Measurements from ENCODE around the gene BRME1.

DNA sequence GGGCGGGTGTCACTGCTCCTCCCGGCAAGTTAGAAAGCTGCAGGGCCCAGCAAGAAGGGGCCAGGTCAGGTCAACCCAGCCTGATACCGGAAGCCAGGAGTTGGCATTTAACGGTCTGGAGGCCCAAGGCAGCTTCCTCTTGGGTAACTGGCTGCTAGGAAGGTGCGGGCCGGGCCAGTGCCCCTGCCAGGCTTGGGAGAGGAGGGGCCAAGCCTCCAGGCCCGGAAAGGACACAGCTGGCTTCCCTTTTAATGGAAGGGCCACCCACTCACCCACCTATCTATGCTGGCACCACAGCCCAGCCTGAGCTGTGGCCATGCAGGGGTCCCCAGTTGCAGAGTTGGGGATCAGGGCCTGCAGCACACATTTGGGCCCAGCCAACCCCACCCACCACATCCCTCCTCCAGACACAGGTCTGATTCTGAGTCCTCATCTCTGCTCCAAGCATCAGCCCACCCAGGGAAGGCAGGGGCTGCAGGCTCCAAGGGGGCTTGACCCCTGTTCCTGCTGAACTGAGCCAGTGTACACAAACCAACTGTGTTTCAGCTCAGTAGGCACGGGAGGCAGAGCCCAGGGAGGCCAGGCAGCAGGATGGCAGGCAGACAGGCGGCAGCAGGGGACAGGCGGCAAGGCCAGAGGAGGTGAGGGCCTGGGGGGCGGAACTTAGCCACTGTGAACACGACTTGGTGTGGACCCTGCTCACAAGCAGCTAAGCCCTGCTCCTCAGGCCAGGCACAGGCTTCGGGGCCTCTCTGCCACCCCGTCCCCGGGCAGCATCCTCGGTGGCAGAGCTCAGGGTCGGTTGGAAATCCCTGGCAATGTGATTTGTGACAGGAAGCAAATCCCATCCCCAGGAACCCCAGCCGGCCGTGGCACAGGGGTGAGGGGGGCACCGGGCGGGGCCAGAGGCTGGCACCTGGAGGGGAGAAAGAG, 69.9 kb downstream of the BRME1 start:
- TF ChIP-seq, protein P1, sequence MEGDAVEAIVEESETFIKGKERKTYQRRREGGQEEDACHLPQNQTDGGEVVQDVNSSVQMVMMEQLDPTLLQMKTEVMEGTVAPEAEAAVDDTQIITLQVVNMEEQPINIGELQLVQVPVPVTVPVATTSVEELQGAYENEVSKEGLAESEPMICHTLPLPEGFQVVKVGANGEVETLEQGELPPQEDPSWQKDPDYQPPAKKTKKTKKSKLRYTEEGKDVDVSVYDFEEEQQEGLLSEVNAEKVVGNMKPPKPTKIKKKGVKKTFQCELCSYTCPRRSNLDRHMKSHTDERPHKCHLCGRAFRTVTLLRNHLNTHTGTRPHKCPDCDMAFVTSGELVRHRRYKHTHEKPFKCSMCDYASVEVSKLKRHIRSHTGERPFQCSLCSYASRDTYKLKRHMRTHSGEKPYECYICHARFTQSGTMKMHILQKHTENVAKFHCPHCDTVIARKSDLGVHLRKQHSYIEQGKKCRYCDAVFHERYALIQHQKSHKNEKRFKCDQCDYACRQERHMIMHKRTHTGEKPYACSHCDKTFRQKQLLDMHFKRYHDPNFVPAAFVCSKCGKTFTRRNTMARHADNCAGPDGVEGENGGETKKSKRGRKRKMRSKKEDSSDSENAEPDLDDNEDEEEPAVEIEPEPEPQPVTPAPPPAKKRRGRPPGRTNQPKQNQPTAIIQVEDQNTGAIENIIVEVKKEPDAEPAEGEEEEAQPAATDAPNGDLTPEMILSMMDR (conservative IDR thresholded peaks at IDR 0.05) = no peak
- no peak for TF ChIP-seq EZH2 (IDR thresholded peaks at IDR 0.05; ENCODE audit: low read depth)
